Neutrophil (primary cell): ENCODE measurements around the gene NKTR.

Source experiments
- H3K27ac ChIP-seq: fragments of 200-600 bp; sonication (generic); 2 replicates; pipeline ENCODE4 v1.5.1; 2016; ENCODE audit warnings: mild to moderate bottlenecking, moderate library complexity
- H3K27me3 ChIP-seq: fragments of 200-600 bp; sonication (generic); 2 replicates; pipeline ENCODE4 v1.6.0; 2016; ENCODE audit warnings: mild to moderate bottlenecking
- H3K36me3 ChIP-seq: fragments of 200-600 bp; sonication (generic); 2 replicates; pipeline ENCODE4 v1.5.1; 2017
- H3K4me1 ChIP-seq, 2 experiments: fragments of 200-600 bp in 1 of 2; sonication (generic) in 1 of 2; 1 replicate in 1 of 2; 2 replicates in 1 of 2; pipeline versions ENCODE4 v1.5.1 to v1.6.1; 2013 to 2016; ENCODE audit warnings: low read depth in 1 of 2, low read length in 1 of 2, mild to moderate bottlenecking in 1 of 2, moderate library complexity in 1 of 2; ENCODE audit not compliant: control insufficient read depth in 1 of 2, insufficient read depth in 1 of 2
- H3K4me3 ChIP-seq, 2 experiments: fragments of 200-600 bp in 1 of 2; sonication (generic) in 1 of 2; 1 replicate in 1 of 2; 2 replicates in 1 of 2; pipeline ENCODE4 v1.5.1; 2013 to 2016; ENCODE audit warnings: low read depth in 1 of 2, low read length in 1 of 2, mild to moderate bottlenecking in 1 of 2, moderate library complexity in 1 of 2
- H3K9me3 ChIP-seq: fragments of 200-600 bp; sonication (generic); 2 replicates; pipeline ENCODE4 v1.5.1; 2016
- CTCF ChIP-seq: fragments of 200-600 bp; sonication (generic); IDR thresholded peaks from 2 replicates; pipeline ENCODE4 v1.5.1; 2016; ENCODE audit warnings: antibody characterized with exemption

The NKTR gene

GRCh38 chr3:42668793-42669217 is 68.3 kb downstream of the NKTR start:
- no peak for TF ChIP-seq CTCF
- Histone ChIP-seq H3K27me3 (no peaks in the 10 kb centered on the region), H3K36me3 (no peaks in the 10 kb centered on the region), H3K4me3 (no peak overlapping the region), H3K27ac (no peak overlapping the region), H3K9me3 (no peaks in the 10 kb centered on the region), H3K4me1 (no peaks in the 10 kb centered on the region)

- H3K36me3 ChIP-seq, result no peaks in the 10 kb centered on the region
- H3K27ac ChIP-seq, result no peak overlapping the region
- H3K4me3 ChIP-seq, result no peak overlapping the region
Observed at GRCh38 chr3:42670051-42670576, 69.6 kb downstream of the NKTR start.

GRCh38 chr3:42670670-42671069 is 70.2 kb downstream of the NKTR start:
- Histone ChIP-seq H3K36me3 (no peaks in the 10 kb centered on the region), H3K9me3 (no peaks in the 10 kb centered on the region), H3K4me3 (no peak overlapping the region), H3K27me3 (no peaks in the 10 kb centered on the region), H3K27ac (no peak overlapping the region), H3K4me1 (no peaks in the 10 kb centered on the region)
- no peak for TF ChIP-seq CTCF

More at GRCh38 chr3:42670051-42670576, 69.6 kb downstream of the NKTR start:
- no peak for TF ChIP-seq CTCF
- H3K4me1 ChIP-seq, result no peaks in the 10 kb centered on the region
- H3K27me3 ChIP-seq, result no peaks in the 10 kb centered on the region
- H3K9me3 ChIP-seq, result no peaks in the 10 kb centered on the region

GRCh38 chr3:42672515-42672914 is 72.0 kb downstream of the NKTR start:
- H3K36me3 ChIP-seq, result no peaks in the 10 kb centered on the region
- no peak for TF ChIP-seq CTCF
- no peak overlapping the region for H3K4me3 ChIP-seq
- H3K27ac ChIP-seq, result no peak overlapping the region
- no peaks in the 10 kb centered on the region for H3K27me3 ChIP-seq
- H3K4me1 ChIP-seq, result no peaks in the 10 kb centered on the region
- H3K9me3 ChIP-seq, result no peaks in the 10 kb centered on the region

- Histone ChIP-seq H3K27ac (no peak overlapping the region), H3K4me3 (no peak overlapping the region), H3K36me3 (no peaks in the 10 kb centered on the region), H3K9me3 (no peaks in the 10 kb centered on the region), H3K27me3 (no peaks in the 10 kb centered on the region), H3K4me1 (no peaks in the 10 kb centered on the region)
- no peak for TF ChIP-seq CTCF
Observed at GRCh38 chr3:42673082-42673481, 72.6 kb downstream of the NKTR start.

- H3K27ac ChIP-seq, result no peak overlapping the region
- H3K4me3 ChIP-seq, result no peak overlapping the region
- no peaks in the 10 kb centered on the region for H3K9me3 ChIP-seq
- no peaks in the 10 kb centered on the region for H3K36me3 ChIP-seq
- no peaks in the 10 kb centered on the region for H3K4me1 ChIP-seq
- no peaks in the 10 kb centered on the region for H3K27me3 ChIP-seq
- TF ChIP-seq CTCF, result no peak
Observed at GRCh38 chr3:42674146-42674545, 73.7 kb downstream of the NKTR start.
